K562 (cell line): Measurements from ENCODE around the gene AP5M1. TPM values are rescaled to one million over a fixed set of nuclear protein-coding genes. Genes with fewer than 3 reads are reported as not detected.

ENCODE experiments used
- ATAC-seq: fragments of 200-7000 bp; cut with Tn5 transposase; 3 replicates; pipeline ENCODE4 v1.9.1; 2020; ENCODE audit warnings: moderate library complexity
- BruUV-seq: library from RNA; stranded (reverse); fragments of 400-500 nt; replicated peaks from 2 replicates; lab custom pipeline; 2021; lab: Mats Ljungman, UMichigan
- CTCF ChIA-PET: fragments of 300-600 bp; formaldehyde crosslinking; extraction: SDS; loops from one replicate; lab custom pipeline; 2021; ENCODE audit warnings: low intra/inter-chr PET ratio; lab: Yijun Ruan, JAX
- POLR2A ChIA-PET: fragments of 300-600, 350-650 bp; sonication (Branson Sonifier 250); formaldehyde crosslinking; extraction: SDS; loops from one replicate; lab custom pipeline; 2021; ENCODE audit warnings: antibody characterized with exemption, inconsistent platforms; lab: Yijun Ruan, JAX
- DNase-seq, 4 experiments: peaks; one replicate each; pipeline versions ENCODE4 v3.0.0 to v3.0.0-alpha.2; 2011 to 2018; ENCODE audit warnings: low spot score in 3 of 4, mixed read lengths in 3 of 4; ENCODE audit errors: extremely low read depth in 1 of 4
- FAIRE-seq: peaks from 2 replicates; lab custom pipeline; 2011; peaks lifted over from hg19 to GRCh38; lab: Jason Lieb, UNC
- H2AFZ ChIP-seq: 2 replicates; pipeline ENCODE4 v1.6.0; 2011; ENCODE audit warnings: low read depth, low read length, control low read depth, inconsistent platforms
- H3K27ac ChIP-seq: fragments of 200-600 bp; 3 replicates; pipeline ENCODE4 v1.8.0; 2011; ENCODE audit warnings: low read depth, mild to moderate bottlenecking, control low read depth, inconsistent platforms, low read length, moderate library complexity, mixed read lengths; ENCODE audit errors: extremely low read depth
- H3K27me3 ChIP-seq, 2 experiments: fragments of 300-600 bp in 1 of 2; 2 replicates in 1 of 2; 3 replicates in 1 of 2; pipeline versions ENCODE4 v1.6.0 to v1.8.0; 2011; ENCODE audit warnings: inconsistent platforms in 2 of 2, low read length in 2 of 2, mild to moderate bottlenecking in 1 of 2, mixed read lengths in 1 of 2, moderate library complexity in 1 of 2; ENCODE audit not compliant: control insufficient read depth in 2 of 2, insufficient read depth in 2 of 2
- H3K36me3 ChIP-seq: fragments of 300-600 bp; 3 replicates; pipeline ENCODE4 v1.8.0; 2011; ENCODE audit warnings: mild to moderate bottlenecking, low read length, inconsistent platforms; ENCODE audit not compliant: control insufficient read depth, insufficient read depth
- H3K4me1 ChIP-seq, 2 experiments: fragments of 200-600 bp in 1 of 2; replicated peaks in 1 of 2; 2 replicates in 1 of 2; 3 replicates in 1 of 2; pipeline versions ENCODE4 v1.5.1 to v1.8.0; 2011; ENCODE audit warnings: inconsistent platforms in 2 of 2, low read length in 2 of 2, mild to moderate bottlenecking in 1 of 2, mixed read lengths in 1 of 2, moderate library complexity in 1 of 2; ENCODE audit not compliant: control insufficient read depth in 2 of 2, insufficient read depth in 2 of 2
- H3K4me2 ChIP-seq: 2 replicates; pipeline ENCODE4 v1.6.1; 2011; ENCODE audit warnings: low read length, control low read depth, inconsistent platforms, mixed read lengths; ENCODE audit not compliant: insufficient read depth
- H3K4me3 ChIP-seq: fragments of 200-600 bp; sonication (generic), shearing (Covaris generic); 2 replicates; pipeline ENCODE4 v1.5.1; 2016; ENCODE audit warnings: control low read depth, inconsistent platforms
- H3K79me2 ChIP-seq: fragments of 200-600 bp; 3 replicates; pipeline ENCODE4 v1.8.0; 2011; ENCODE audit warnings: low read length, inconsistent platforms; ENCODE audit not compliant: control insufficient read depth, insufficient read depth
- H3K9ac ChIP-seq, 2 experiments: 2 replicates each; pipeline versions ENCODE4 v1.6.0 to v1.6.1; 2011; ENCODE audit warnings: low read depth in 2 of 2, low read length in 2 of 2, control low read depth in 1 of 2, inconsistent platforms in 1 of 2, mild to moderate bottlenecking in 1 of 2, mixed read lengths in 1 of 2; ENCODE audit not compliant: insufficient read depth in 1 of 2
- H3K9me1 ChIP-seq: one replicate; pipeline ENCODE4 v1.6.0; 2011; ENCODE audit warnings: inconsistent platforms, mild to moderate bottlenecking, low read length, moderate library complexity; ENCODE audit not compliant: control insufficient read depth, insufficient read depth
- H3K9me3 ChIP-seq: replicated peaks from 2 replicates; pipeline ENCODE4 v1.5.1; 2011; ENCODE audit warnings: low read depth, low read length, inconsistent platforms; ENCODE audit not compliant: control insufficient read depth, insufficient read depth
- H4K20me1 ChIP-seq: replicated peaks from 2 replicates; pipeline ENCODE4 v1.6.1; 2011; ENCODE audit warnings: low read length, inconsistent platforms, mixed read lengths; ENCODE audit not compliant: control insufficient read depth, insufficient read depth
- BMI1 ChIP-seq: fragments of 150-350 bp; IDR thresholded peaks from 2 replicates; pipeline ENCODE4 v1.6.1; 2014; ENCODE audit warnings: low read length
- CBX1 ChIP-seq: sonication (generic); IDR thresholded peaks from 2 replicates; pipeline ENCODE4 v1.6.1; 2016; ENCODE audit warnings: antibody characterized with exemption, low read depth, mild to moderate bottlenecking
- GATA2 ChIP-seq: sonication (generic); formaldehyde crosslinking; IDR thresholded peaks from 2 replicates; pipeline ENCODE4 v1.4.0; 2020; ENCODE audit warnings: mild to moderate bottlenecking, missing genetic modification reagents
- GTF2F1 ChIP-seq: IDR thresholded peaks from 2 replicates; pipeline ENCODE4 v1.6.1; 2011; ENCODE audit warnings: low read depth, low read length, improper control_type of control experiment
- MTA3 ChIP-seq: fragments of 450-650 bp; formaldehyde crosslinking; IDR thresholded peaks from 2 replicates; pipeline ENCODE4 v1.6.1; 2017; ENCODE audit warnings: mild to moderate bottlenecking, borderline replicate concordance
- PCBP2 ChIP-seq: fragments of 200-400 bp; formaldehyde crosslinking; IDR thresholded peaks from 2 replicates; pipeline ENCODE4 v1.6.1; 2018; ENCODE audit warnings: low read length, low read depth, mild to moderate bottlenecking, moderate library complexity; ENCODE audit not compliant: poor library complexity, severe bottlenecking
- PHB ChIP-seq: fragments of 250-450 bp; sonication (Bioruptor Pico); IDR thresholded peaks from 2 replicates; pipeline ENCODE4 v1.5.0; 2021
- PML ChIP-seq: IDR thresholded peaks from 2 replicates; pipeline ENCODE4 v1.6.1; 2012; ENCODE audit warnings: low read length, inconsistent platforms
- SMARCA5 ChIP-seq: fragments of 450-650 bp; IDR thresholded peaks from 2 replicates; pipeline ENCODE4 v1.6.1; 2016
- TCF3 ChIP-seq: sonication (generic); formaldehyde crosslinking; IDR thresholded peaks from 2 replicates; pipeline ENCODE4 v1.4.0; 2020; ENCODE audit warnings: mild to moderate bottlenecking, missing genetic modification reagents
- ZC3H4 ChIP-seq: sonication (generic); formaldehyde crosslinking; IDR thresholded peaks from 2 replicates; pipeline ENCODE4 v1.9.0; 2021; ENCODE audit warnings: missing genetic modification reagents, borderline replicate concordance
- ZNF311 ChIP-seq: fragments of 250-450 bp; sonication (Bioruptor Pico); IDR thresholded peaks from 2 replicates; pipeline ENCODE4 v1.4.0; 2020; ENCODE audit warnings: mild to moderate bottlenecking, moderate library complexity
- WGBS: fragments of 100-300 bp; shearing (Covaris generic); methylation state at CpG from one replicate; pipeline ENCODE4 v1.1.6; 2016; ENCODE audit warnings: low coverage, mixed read lengths; ENCODE audit not compliant: insufficient coverage; ENCODE audit errors: missing lambda C conversion rate; 5-methylcytosine and 5-hydroxymethylcytosine counted together
- in situ Hi-C: fragments of 300-500 bp; cut with MboI; formaldehyde crosslinking; loops from 4 replicates; pipeline ENCODE4 v1.15.0; 2018; ENCODE audit warnings: inconsistent platforms, mixed read lengths
- intact Hi-C: fragments of 100-400 bp; cut with micrococcal nuclease; formaldehyde crosslinking; loops from 2 replicates; pipeline ENCODE4 v1.14.2; 2022
- polyA plus RNA-seq, 8 experiments: library from polyadenylated mRNA; depleted of rRNA in 4 of 8; stranded (reverse) in 5 of 8; unstranded in 3 of 8; fragments of >200 nt; fragmentation: Nextera tagmentation in 2 of 8; fragmentation: Illumina TruSeq in 1 of 8; extraction: Ambion mirVana in 2 of 8; extraction: Trizol in 1 of 8; gene quantifications; 2 replicates each; pipeline versions ENCODE4 v1.2.1 to v1.2.3, GENCODE V29; 2011 to 2014; ENCODE audit warnings: inconsistent platforms in 1 of 8, missing spikeins in 1 of 8
- total RNA-seq, 7 experiments: library from RNA; depleted of rRNA in 6 of 7; stranded (reverse); fragments of >200 nt in 6 of 7; fragmentation: Illumina TruSeq in 2 of 7; extraction: Trizol in 2 of 7; gene quantifications; 2 replicates each; pipeline versions ENCODE4 v1.2.1 to v1.2.3, GENCODE V29; 2011 to 2021; ENCODE audit warnings: low replicate concordance in 1 of 7
- TF ChIP-seq, protein P1 (sequence below), 2 experiments: fragments of 250-450 bp in 1 of 2; fragments of 450-650 bp in 1 of 2; sonication (Bioruptor Pico) in 1 of 2; IDR thresholded peaks; 2 replicates each; pipeline versions ENCODE4 v1.6.1 to v1.8.0; 2016 to 2021; ENCODE audit warnings: mild to moderate bottlenecking in 2 of 2, moderate library complexity in 2 of 2, missing compliant biosample characterization in 1 of 2, missing genetic modification characterization in 1 of 2
- TF ChIP-seq, protein P2 (sequence below), 2 experiments: fragments of 450-650 bp; formaldehyde crosslinking in 1 of 2; IDR thresholded peaks; 2 replicates each; pipeline versions ENCODE4 v1.4.0 to v1.6.1; 2014 to 2020; ENCODE audit warnings: mild to moderate bottlenecking in 2 of 2, borderline replicate concordance in 1 of 2, low read depth in 1 of 2

The AP5M1 gene
- total and polyA plus RNA-seq, 9 of the 15 experiments (the other 6 are each of a cell fraction or from before 2014, with no cell fraction given), result 16.1 to 51.7 (median 30.9) TPM

GRCh38 chr14:57290751-57291150 is 22.0 kb downstream of the AP5M1 start:
- WGBS, result 85% methylated on average over 5 of the region's 5 CpGs
- FAIRE-seq (no peak), DNase-seq (no peak), ATAC-seq (no peak)
- ChIA-PET POLR2A (no interaction called here), CTCF (no interaction called here)
- no TSS peak for BruUV-seq
- Histone ChIP-seq H4K20me1 (no peaks in the 10 kb centered on the region), H3K4me2 (no peak overlapping the region), H3K4me3 (no peak overlapping the region), H3K9ac (no peak overlapping the region), H2AFZ (no peak overlapping the region), H3K27me3 (no peaks in the 10 kb centered on the region), H3K9me1 (no peaks in the 10 kb centered on the region), H3K79me2 (no peaks in the 10 kb centered on the region), H3K36me3 (peaks cover 41% of the 10 kb centered on the region; the same call in 2 of the 3 replicates), H3K9me3 (no peaks in the 10 kb centered on the region), H3K27ac (no peak overlapping the region), H3K4me1 (0 out of 5 replicates have a peak, but pooled peaks cover 0 to 4% of the 10 kb centered on the region in 2 experiments)
- in situ Hi-C loops (no loop called here), intact Hi-C loops (loop anchor here (10.0 kb wide), 3 partner anchors 96 to 806 kb away; no protein-coding TSS in a partner anchor)
- TF ChIP-seq ZC3H4 (CRISPR knock-in tag), result no peak
- no peak for TF ChIP-seq PCBP2
- TF ChIP-seq, protein P1, sequence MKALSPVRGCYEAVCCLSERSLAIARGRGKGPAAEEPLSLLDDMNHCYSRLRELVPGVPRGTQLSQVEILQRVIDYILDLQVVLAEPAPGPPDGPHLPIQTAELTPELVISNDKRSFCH (CRISPR knock-in tag; IDR thresholded peaks at IDR 0.05), result no peak
- TF ChIP-seq, protein P1 (tag; IDR thresholded peaks at IDR 0.05), result no peak
- TF ChIP-seq MTA3, result no peak
- TF ChIP-seq, protein P2, sequence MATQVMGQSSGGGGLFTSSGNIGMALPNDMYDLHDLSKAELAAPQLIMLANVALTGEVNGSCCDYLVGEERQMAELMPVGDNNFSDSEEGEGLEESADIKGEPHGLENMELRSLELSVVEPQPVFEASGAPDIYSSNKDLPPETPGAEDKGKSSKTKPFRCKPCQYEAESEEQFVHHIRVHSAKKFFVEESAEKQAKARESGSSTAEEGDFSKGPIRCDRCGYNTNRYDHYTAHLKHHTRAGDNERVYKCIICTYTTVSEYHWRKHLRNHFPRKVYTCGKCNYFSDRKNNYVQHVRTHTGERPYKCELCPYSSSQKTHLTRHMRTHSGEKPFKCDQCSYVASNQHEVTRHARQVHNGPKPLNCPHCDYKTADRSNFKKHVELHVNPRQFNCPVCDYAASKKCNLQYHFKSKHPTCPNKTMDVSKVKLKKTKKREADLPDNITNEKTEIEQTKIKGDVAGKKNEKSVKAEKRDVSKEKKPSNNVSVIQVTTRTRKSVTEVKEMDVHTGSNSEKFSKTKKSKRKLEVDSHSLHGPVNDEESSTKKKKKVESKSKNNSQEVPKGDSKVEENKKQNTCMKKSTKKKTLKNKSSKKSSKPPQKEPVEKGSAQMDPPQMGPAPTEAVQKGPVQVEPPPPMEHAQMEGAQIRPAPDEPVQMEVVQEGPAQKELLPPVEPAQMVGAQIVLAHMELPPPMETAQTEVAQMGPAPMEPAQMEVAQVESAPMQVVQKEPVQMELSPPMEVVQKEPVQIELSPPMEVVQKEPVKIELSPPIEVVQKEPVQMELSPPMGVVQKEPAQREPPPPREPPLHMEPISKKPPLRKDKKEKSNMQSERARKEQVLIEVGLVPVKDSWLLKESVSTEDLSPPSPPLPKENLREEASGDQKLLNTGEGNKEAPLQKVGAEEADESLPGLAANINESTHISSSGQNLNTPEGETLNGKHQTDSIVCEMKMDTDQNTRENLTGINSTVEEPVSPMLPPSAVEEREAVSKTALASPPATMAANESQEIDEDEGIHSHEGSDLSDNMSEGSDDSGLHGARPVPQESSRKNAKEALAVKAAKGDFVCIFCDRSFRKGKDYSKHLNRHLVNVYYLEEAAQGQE (IDR thresholded peaks at IDR 0.05; ENCODE audit: borderline replicate concordance), result no peak
- TF ChIP-seq, protein P2 (CRISPR knock-in tag; IDR thresholded peaks at IDR 0.05; ENCODE audit: low read depth), result no peak
- no peak for TF ChIP-seq SMARCA5
- TF ChIP-seq GTF2F1, result no peak
- no peak for TF ChIP-seq GATA2 (CRISPR knock-in tag)
- no peak for TF ChIP-seq PHB (CRISPR knock-in tag)
- TF ChIP-seq CBX1, result no peak
- no peak for TF ChIP-seq PML
- TF ChIP-seq TCF3 (CRISPR knock-in tag), result no peak
- TF ChIP-seq ZNF311, result no peak
- no peak for TF ChIP-seq BMI1
